ENCODE data around the gene RICTOR. TPM values are rescaled to one million over a fixed set of nuclear protein-coding genes. Genes with fewer than 3 reads are reported as not detected.

The RICTOR gene
- total and polyA plus RNA-seq, 9 of the 15 experiments (the other 6 are each of a cell fraction or from before 2014, with no cell fraction given), result 13.9 to 46.6 (median 22.6) TPM

- TF ChIP-seq CTCFL (IDR thresholded peaks at IDR 0.05; ENCODE audit: borderline replicate concordance, insufficient read depth, low read depth, low read length, poor library complexity, severe bottlenecking) (no peak), THRAP3 (IDR thresholded peaks at IDR 0.05; ENCODE audit: borderline replicate concordance) (no peak), ZNF197 (CRISPR knock-in tag; IDR thresholded peaks at IDR 0.05; ENCODE audit: low read depth) (0 out of 2 replicates have a peak, but pooled peaks have one; percentile 79), HDGF (IDR thresholded peaks at IDR 0.05) (no peak), ELF1 (tag; IDR thresholded peaks at IDR 0.05) (peak; percentile 85), ZBTB1 (CRISPR knock-in tag; IDR thresholded peaks at IDR 0.05; ENCODE audit: borderline replicate concordance, low read depth) (peak; percentile 51; the same call in 1 of the 2 replicates), CTCF (IDR thresholded peaks at IDR 0.05 in 2 of 3, conservative IDR thresholded peaks at IDR 0.05 in 1 of 3; ENCODE audit: insufficient read depth in 2 of 3, low read depth in 1 of 3, low read length in 3 of 3) (no peak), SNRNP70 (optimal IDR thresholded peaks at IDR 0.05; ENCODE audit: low read depth, low read length) (no peak), DACH1 (IDR thresholded peaks at IDR 0.05; ENCODE audit: partially characterized antibody) (no peak), HDAC8 (tag; IDR thresholded peaks at IDR 0.05) (no peak), NR2F6 (CRISPR knock-in tag; IDR thresholded peaks at IDR 0.05) (no peak), TEAD1 (CRISPR knock-in tag; IDR thresholded peaks at IDR 0.05) (no peak; a peak in 1 of 4 replicates), ZNF785 (CRISPR knock-in tag; IDR thresholded peaks at IDR 0.05) (no peak)
- TF ChIP-seq, protein P1, sequence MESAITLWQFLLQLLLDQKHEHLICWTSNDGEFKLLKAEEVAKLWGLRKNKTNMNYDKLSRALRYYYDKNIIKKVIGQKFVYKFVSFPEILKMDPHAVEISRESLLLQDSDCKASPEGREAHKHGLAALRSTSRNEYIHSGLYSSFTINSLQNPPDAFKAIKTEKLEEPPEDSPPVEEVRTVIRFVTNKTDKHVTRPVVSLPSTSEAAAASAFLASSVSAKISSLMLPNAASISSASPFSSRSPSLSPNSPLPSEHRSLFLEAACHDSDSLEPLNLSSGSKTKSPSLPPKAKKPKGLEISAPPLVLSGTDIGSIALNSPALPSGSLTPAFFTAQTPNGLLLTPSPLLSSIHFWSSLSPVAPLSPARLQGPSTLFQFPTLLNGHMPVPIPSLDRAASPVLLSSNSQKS (CRISPR knock-in tag; IDR thresholded peaks at IDR 0.05), result no peak
- TF ChIP-seq, protein P2, sequence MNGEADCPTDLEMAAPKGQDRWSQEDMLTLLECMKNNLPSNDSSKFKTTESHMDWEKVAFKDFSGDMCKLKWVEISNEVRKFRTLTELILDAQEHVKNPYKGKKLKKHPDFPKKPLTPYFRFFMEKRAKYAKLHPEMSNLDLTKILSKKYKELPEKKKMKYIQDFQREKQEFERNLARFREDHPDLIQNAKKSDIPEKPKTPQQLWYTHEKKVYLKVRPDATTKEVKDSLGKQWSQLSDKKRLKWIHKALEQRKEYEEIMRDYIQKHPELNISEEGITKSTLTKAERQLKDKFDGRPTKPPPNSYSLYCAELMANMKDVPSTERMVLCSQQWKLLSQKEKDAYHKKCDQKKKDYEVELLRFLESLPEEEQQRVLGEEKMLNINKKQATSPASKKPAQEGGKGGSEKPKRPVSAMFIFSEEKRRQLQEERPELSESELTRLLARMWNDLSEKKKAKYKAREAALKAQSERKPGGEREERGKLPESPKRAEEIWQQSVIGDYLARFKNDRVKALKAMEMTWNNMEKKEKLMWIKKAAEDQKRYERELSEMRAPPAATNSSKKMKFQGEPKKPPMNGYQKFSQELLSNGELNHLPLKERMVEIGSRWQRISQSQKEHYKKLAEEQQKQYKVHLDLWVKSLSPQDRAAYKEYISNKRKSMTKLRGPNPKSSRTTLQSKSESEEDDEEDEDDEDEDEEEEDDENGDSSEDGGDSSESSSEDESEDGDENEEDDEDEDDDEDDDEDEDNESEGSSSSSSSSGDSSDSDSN (IDR thresholded peaks at IDR 0.05; ENCODE audit: borderline replicate concordance in 1 of 2, low read depth in 2 of 2, low read length in 2 of 2), result no peak; a peak in 1 of 4 replicates
- TF ChIP-seq, protein P3, sequence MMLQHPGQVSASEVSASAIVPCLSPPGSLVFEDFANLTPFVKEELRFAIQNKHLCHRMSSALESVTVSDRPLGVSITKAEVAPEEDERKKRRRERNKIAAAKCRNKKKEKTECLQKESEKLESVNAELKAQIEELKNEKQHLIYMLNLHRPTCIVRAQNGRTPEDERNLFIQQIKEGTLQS (IDR thresholded peaks at IDR 0.05), result no peak
- TF ChIP-seq, protein P3 (CRISPR knock-in tag; conservative IDR thresholded peaks at IDR 0.05), result 0 out of 2 replicates have a peak, but pooled peaks have one; percentile 62
These were observed at the start of gene RICTOR (continued) for GRCh38 chr5:39074017-39074814.
